HG03066 (cell line): Measurements from ENCODE around the gene AVPI1.
"Not testable (repeated sequence)": the region's sequence is repeated elsewhere in the genome, so short reads cannot be mapped to it uniquely, and the experiment has no call there.

Experiments used
- ATAC-seq: cut with Tn5 transposase; IDR thresholded peaks from one replicate; pipeline ENCODE4 v1.9.1; 2021; ENCODE audit warnings: low read depth; ENCODE audit not compliant: unreplicated experiment

AVPI1 gene

DNA sequence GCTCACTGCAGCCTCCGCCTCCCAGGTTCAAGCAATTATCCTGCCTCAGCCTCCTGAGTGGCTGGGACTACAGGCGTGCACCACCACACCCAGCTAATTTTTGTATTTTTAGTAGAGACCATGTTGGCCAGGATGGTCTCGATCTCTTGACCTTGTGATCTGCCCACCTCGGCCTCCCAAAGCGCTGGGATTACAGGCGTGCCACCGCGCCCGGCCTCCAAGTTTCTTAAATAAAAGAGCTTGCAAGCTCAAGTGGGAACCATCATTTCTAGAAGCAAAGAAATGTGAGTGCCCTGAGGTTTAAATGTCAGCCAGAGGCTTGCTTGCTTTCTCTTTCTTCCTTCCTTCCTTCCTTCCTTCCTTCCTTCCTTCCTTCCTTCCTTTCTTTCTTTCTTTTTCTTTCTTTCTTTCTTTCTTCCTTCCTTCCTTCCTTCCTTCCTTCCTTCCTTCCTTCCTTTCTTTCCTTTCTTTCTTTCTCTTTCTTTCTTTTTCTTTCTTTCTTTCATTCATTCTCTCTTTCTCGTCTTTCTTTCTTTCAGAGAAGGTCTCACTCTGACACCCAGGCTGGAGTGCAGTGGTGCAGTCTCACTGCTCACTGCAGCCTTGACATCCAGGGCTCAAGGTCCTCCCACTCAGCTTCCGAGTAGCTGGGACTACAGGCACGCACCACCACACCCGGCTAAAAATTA is 44.4 kb downstream of the AVPI1 start:
- not testable (repeated sequence) for ATAC-seq

DNA sequence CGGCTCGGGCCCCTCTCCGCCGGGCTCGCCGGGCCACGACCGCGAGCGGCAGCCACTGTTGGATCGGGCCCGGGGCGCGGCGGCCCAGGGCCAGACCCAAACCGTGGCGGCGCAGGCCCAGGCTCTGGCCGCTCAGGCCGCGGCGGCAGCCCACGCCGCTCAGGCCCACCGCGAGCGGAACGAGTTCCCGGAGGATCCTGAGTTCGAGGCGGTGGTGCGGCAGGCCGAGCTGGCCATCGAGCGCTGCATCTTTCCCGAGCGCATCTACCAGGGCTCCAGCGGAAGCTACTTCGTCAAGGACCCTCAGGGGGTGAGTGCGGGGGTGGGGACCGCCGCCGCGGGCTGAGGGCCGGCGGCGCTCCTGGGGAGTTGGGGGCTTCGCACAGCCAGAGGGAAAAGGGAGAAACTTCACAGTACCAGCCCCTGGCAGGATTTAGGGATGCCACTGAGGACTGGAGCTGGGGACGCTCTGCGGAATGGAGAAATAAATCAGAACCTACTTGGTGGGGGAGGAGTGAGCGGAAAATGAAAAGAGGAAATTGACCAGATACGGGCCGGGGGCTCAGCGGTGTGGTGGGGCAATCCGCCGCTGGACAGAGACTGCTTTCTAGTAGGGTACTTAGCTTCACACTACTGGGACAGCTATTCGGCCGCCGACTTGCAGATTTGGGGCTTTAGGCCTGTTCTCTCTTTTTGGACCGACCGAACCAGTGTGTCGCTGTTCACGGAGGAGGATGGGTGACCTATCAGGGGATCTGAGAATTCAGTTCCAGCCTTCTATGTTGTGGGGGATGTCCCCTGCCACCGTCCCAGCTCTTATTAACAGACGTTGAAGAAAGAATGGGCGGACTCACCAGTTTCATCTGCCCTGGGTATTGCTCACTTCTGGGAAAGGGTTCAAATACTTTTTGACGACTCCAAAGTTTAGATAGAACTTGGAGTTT is 45.9 kb downstream of the AVPI1 start:
- peak; percentile 5 for ATAC-seq

DNA sequence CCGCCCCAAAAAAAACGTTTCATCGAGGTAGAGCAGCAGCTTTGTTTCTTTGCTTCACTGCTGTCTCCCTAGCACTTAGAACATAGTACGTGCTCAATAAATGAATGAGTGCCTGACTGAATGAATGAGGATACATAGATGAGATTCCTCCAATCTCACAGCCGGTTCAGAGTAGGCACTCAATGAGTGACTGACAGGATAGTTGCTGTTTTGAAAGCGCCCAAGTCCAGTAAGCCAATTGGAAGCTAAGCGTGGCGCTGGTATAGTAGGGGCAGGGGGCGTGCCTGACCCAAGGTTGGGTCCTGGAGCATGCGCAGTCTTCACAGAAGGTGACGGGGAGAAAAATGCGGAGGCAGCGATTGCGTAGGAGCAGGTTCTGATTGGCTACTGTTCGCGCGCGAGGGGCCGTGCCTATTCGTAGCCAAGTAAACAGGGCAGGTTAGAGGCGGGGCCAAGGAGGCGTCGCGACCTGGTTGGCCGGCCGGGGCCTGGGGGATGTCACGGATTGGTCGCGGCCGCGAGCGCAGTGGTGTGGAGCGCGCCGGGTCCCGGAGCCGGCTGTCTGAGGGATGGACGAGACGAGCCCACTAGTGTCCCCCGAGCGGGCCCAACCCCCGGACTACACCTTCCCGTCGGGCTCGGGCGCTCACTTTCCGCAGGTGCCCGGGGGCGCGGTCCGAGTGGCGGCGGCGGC is 46.7 kb downstream of the AVPI1 start, which contains the start of gene PI4K2A:
TSS of gene PI4K2A (plus strand) at position 498 of the 694 bp plus-strand sequence. CDS start at position 570, 72 bp downstream.
- peak; percentile 99 for ATAC-seq

DNA sequence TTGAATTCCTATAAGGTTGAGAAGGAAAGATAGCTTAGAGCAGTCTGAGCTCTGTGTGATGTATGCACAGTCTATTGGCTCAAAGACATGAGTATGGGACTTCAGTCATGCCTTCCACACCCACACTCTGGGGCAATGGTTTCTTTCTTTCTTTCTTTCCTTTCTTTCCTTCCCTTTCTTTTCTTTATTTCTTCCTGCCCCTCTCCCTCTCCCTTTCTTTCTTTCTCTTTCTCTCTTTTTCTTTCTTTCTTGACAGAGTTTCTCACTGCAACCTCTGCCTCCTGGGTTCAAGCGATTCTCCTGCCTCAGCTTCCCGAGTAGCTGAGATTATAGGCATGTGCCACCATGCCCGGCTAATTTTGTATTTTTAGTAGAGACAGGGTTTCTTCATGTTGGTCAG is 48.0 kb downstream of the AVPI1 start:
- ATAC-seq, result not testable (repeated sequence)

DNA sequence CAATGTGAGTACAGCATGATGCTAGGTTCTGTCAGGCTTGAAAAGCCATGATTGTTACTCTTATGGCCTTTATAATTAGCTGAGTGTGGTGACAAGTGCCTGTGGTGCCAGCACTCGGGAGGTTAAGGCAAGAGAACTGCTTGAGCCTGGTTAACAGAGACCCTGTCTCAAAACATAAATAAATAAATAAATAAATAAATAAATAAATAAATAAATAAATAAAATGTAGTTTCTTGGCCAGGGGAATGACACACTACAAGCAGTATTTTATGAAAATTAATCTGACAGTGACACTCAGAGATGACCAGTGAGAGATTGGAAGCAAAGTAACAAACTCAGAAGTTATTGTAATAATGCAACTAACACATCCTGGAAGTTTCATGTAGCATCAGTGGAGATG is 51.5 kb downstream of the AVPI1 start:
- ATAC-seq, result no peak

DNA sequence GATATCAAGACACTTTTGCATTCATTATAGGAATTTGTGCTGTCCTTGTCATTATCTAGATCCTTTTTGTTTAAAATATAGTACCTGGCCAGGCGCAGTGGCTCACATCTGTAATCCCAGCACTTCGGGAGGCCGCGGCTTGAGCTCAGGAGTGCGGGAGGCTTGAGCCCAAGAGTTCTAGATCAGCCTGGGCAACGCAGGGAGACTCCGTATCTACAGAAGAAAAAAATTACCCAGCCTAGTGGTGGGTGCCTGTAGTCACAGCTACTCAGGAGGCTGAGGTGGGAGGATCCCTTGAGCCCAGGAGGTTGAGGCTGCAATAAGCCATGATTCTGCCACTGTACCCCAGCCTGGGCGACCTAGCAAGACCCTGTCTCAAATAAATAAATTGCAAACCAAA is 53.1 kb downstream of the AVPI1 start:
- no peak for ATAC-seq

DNA sequence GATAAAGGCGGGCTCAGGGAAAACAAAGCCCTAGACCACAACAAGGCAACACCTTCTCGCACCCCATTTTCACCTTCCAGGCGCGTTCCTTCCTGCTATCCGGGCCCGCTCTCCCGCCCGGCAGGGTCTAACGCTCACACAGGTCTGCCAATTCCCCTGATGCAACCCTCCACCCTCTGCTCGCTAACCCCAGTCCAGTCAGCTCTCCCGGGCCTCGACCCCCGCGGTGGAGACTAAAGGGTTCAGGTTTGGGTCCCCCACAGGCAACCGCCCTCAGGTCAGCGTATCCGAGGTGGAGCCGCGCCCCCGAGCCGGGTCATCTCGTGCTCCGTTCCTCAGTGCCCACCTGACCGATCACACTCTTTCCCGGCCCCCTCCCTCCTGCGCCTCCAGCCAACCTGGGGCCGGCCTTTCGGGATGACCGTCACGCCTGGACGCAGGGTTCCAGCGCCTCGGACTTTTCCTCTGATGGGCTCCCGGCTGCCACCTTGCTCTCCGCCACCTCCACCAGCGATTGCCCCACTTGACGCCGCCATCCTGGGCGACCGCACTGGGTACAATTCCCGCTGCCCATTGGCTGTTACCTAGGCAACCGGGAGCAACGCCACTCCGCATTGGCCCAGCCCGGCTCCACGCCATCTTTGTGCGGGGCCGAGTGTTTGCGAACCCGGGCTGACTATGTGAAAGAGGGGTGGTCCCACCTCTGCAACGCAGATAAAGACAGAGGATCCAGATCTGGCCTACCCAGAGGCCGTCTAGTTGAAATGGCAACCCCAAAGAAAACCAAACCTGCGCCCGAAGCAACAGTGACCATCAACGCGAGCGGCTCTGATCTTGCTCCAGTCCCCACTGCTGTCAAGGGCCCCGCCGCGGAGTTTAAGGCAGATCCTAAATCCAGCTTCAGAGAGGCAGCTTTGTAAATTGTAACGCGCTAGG is 53.8 kb downstream of the AVPI1 start, which contains the start of gene MORN4:
TSS of gene MORN4 (minus strand) at position 552 of the 936 bp plus-strand sequence. CDS start 13,847 bp downstream, outside the sequence.
- ATAC-seq, result peak; percentile 99

DNA sequence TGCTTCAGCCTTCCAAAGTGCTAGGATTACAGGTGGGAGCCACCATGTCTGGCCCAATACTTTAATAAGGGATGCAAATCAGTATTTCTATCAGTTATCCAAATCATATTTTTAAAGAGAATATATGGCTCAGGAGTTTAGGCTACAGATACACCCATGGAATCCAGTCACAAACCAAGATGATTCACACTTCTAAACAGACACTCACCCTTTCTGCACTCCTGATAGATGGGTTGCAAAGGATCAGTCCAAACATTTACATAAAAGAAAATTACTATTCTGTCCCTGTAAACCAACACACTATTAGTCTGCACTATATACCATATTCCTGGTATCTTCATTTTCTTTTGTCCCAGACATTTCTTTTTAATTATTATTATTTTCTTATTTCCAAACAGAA is 55.9 kb downstream of the AVPI1 start:
- ATAC-seq, result no peak

DNA sequence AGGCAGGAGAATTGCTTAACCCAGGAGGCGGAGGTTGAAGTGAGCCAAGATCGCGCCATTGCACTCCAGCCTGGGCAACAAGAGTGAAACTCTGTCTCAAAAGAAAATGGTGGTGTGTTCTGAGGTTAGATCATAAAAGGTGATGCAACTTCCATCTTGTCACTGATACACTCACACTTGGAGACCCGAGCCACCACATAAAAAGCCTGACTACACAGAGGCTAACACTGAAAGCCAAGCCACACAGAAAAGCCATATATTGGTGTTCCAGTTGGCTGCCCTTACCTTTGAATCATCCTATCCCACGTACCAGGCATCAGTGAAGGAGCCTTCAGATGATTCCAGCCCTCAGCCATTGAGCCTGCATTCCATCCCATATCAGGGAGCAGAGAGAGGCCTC is 57.8 kb downstream of the AVPI1 start:
- no peak for ATAC-seq

DNA sequence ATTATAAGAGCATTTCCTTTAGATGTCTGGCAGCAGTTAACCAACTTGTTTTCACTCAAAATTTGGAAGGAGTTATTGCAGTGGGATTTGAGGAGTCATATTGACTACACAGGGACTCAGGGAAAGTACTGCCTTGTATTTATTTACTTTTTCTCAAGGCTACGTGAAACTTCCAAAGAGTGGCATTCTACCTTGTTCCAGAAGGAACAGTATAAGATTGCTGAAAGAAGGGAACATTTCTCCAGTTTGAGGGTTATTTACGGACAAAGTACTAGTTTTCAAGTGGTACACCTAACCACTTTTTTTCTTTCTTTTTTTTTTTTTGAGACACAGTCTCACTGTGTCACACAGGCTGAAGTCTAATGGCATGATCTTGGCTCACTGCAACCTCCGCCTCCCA is 58.8 kb downstream of the AVPI1 start:
- no peak for ATAC-seq

DNA sequence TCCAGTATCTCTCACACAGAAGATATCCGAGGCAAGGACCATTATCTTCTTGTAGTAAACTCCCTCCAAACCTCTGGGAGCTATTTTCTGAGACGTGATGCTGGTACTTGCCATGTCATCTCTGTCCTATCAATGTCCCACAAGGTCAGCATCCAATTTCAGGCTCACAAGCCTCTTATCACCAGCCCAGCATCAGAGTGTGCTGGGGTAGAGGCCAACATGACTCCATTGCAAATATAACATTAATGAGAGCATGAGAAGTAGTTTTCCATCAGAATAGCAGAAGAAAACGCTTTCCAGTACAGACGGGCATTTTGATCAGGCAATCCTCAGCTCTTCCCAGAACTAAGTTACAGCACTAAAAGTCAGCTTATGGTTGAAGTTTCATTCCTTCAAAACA is 59.3 kb downstream of the AVPI1 start:
- ATAC-seq, result no peak
